A549 treated with AZD9567 at 1 μM for 4 hours (cell line): Measurements from ENCODE around the gene ARFGEF3. TPM values are rescaled to one million over a fixed set of nuclear protein-coding genes. Genes with fewer than 3 reads are reported as not detected.

Source experiments
- total RNA-seq: library from RNA; stranded (reverse); fragments of 200-300 nt; extraction: Qiagen RNA extraction; gene quantifications from 5 replicates; pipeline ENCODE4 v1.2.3, GENCODE V29; 2022; ENCODE audit not compliant: insufficient read depth

The ARFGEF3 gene
- 0.42 to 0.61 TPM (median 0.55 TPM) in 5 replicates for total RNA-seq

DNA sequence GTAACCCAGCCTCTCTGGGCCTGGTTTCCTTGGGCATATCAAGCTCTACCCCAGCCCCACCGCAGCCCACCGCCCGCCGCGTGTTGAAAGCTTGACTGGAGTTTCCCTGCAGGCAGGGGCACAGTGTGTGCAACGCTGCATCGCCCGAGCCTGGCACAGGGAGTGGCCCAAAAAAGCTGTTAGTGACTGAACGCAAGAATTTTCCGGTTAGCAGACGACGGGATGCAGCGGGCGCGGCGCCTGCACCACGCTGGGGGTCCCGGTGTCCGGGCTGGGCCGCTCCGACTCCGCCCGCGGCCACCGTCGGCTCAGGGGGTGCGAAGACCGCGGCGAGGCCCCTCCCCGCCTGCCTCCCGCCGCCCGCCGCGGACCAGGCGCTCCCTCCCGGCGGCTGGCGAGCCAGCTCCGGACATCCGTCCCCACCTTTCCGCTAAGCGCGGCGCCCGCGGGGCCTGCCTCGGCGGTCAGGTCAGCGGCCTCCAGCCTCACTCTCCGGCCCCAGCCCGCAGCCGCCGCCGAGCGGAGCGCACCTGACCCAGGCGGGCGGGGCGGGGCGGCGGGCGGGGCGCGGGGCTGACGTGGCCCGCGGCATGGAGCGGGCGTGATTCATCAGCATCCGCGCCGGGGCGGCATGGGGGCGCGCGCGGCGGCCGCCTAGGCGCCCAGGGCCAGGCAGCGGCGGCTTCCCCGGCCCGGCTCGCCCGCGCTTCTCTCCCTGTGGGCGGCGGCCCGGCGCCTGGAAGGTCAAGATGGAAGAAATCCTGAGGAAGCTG lies at the start of gene ARFGEF3:
Gene ARFGEF3 (plus strand): TSS at position 602 of the 773 bp plus-strand sequence. CDS start 148 bp downstream, at position 750.

DNA sequence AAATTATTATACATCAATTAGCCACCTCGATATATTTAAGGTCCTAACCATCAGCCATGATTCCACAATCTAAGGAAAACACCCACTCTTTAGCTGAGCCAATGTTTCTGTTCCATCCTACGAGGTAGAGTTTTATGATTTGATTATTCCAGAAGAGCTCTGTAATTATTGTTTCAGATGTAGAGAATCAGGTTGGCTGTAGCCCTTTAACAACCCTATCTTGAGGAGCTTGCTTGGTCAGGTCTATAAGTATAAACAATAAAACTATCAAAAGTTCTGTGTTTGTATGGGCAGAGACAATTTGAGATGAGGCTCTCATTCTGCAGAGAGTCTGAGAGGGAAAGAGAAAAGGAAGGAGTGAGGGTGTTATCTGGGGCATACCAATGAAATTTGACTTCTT lies 56.7 kb downstream of the ARFGEF3 start, which contains the start of gene PBOV1:
Gene PBOV1 (minus strand): TSS at position 43 of the 400 bp plus-strand sequence. CDS start 96 bp downstream, outside the sequence.

GRCh38 chr6:138377844-138378243 lies 216.1 kb downstream of the ARFGEF3 start, which contains the start of gene SMIM28:
Gene SMIM28 (plus strand): TSS chr6:138377905. CDS start chr6:138378073, 168 bp downstream.

Other genes with a start within 250 kb of the ARFGEF3 start
- 70.4 to 82.7 TPM (median 79.6 TPM) in 5 replicates for gene PERP, start 54.5 kb upstream of the ARFGEF3 start, total RNA-seq
- gene PBOV1, start 56.6 kb downstream of the ARFGEF3 start, total RNA-seq, result not detected in 5 replicates
- not detected in 5 replicates for gene SMIM28, start 216.0 kb downstream of the ARFGEF3 start, total RNA-seq
- gene HEBP2, start 242.3 kb downstream of the ARFGEF3 start, total RNA-seq, result 20.8 to 35.9 TPM (median 32.6 TPM) in 5 replicates